HG03039 (cell line): Measurements from ENCODE around the gene SLC2A6.

Source experiments
- ATAC-seq: cut with Tn5 transposase; IDR thresholded peaks from one replicate; pipeline ENCODE4 v1.9.1; 2021; ENCODE audit warnings: mild to moderate bottlenecking, moderate library complexity; ENCODE audit not compliant: unreplicated experiment

SLC2A6 gene

DNA sequence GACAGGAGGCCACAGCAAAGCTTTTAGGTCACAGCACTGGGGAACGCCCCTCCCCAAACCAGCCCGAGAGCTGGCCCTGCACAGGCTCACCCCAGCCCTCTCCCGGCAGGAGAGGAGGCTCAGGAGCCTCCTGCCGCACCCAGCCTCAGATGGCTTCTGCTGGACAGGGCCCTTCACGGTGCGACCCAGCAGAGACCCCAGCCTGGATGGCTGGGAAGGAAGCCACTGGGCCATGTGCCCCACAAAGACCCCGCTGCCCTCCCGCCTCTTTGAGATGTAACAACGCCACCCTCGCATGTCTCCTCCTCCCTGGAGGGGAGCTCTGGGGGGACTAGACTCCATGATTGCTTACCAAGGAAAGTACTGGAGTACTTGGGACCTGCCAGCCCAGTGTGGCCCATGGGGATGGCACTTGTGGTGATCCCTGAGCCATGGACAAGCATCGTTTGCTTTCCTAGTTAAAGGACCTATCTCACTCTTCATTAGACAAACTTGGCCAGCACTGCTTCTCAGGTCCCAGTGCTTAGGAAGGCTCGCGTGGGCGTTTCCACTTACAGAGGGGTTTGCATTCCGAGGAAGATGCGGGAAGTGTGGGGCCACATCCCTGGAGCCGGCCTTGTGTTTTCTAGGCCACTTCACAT, 36.8 kb upstream of the SLC2A6 start:
- no peak for ATAC-seq

DNA sequence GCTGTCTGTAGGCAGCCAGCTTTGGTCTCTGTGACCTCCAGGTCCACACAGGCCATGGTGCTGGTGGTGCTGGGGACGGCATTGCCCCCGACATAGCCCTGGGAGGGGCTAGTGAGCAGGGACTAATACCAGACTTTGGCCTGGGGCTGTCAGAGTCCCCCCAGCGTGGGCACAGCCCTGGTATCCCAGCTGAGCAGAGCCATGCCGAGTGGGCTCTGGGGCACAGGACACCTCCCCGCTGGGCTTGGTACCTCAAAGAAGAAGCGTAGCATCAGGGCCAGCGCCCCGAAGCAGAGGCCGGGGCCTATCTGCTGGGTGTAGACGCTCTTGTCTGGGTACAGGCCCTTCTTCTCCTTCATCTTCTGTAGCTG, 36.3 kb upstream of the SLC2A6 start:
- no peak for ATAC-seq

DNA sequence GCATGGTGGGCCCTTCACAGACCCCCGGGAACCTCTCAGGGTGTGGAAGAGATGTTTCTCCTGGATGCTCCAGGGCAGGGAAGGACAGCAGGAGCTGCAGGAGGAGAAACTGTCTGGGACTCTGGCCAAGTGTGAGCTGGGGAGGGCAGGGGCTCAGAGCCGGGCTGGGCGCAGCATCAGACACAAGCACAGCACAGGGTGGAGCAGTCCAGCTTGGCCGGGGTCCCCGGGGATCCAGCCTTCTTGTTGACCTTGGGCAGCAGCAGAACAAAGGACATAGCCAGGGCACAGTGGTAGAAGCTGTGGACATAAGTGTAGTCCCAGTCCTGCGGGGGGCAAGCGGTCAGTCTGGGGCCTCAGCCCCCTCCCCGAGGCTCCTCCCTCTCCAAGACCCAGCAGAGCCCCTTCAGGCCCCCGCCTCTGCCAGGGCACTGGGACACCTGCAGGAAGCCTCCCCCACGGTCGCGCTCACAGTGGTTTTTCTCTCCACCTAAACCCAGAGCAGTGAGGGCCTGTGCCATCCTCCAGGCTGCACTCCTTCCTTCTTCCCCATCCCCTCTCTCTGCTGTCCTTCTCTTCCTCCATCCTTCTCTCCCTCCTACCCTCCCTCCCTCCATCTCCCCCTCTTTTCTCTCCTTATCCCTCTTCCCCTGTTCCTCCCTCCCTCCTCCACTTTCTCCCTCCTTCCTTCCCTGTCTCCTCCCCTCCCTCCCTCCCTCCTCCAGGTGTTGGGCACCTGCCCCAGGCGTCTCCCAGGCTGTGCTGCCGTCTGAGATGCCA, 35.8 kb upstream of the SLC2A6 start:
- ATAC-seq = no peak

DNA sequence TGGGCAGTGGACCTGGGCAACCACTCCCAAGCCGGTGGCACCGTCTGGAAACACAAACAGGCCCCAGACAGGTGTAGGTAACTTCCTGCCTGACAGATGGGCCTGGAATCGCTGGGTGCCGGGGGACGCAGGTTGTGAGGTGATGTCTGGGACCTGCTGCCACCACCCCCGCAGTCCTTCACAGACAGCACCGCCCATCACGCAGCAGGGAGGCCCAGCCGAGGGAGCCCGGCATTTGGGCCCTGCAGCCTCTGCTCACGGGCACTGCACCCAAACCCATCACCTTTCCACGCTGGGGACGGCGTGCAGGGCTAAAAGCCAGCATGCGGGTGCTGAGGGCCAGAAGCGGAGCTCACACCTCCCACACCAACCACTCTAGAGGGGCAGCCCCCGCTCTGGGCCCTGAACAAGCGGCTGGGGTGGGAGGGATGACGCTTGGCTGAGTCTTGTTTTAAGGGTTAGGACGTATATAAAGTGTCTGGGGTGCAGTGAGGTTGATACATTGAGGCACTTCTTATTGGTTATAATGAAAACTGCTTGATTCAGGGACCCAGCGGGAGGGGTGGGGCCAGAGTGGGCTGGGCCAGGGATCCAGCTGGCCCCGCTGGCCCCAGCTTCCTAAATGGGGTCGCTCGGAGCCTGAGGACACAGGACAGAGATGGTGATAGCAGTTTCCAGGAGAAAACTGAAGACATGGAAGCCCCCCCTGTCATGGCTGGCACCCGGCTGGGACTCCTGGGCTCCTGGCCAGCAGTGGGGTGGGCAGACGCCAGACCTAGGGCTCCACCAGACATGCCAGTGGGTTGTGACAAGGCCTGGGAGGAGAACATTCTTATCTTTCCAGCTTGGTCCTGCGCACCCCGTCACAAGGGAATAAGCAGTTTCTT, 34.6 kb upstream of the SLC2A6 start:
- no peak for ATAC-seq

DNA sequence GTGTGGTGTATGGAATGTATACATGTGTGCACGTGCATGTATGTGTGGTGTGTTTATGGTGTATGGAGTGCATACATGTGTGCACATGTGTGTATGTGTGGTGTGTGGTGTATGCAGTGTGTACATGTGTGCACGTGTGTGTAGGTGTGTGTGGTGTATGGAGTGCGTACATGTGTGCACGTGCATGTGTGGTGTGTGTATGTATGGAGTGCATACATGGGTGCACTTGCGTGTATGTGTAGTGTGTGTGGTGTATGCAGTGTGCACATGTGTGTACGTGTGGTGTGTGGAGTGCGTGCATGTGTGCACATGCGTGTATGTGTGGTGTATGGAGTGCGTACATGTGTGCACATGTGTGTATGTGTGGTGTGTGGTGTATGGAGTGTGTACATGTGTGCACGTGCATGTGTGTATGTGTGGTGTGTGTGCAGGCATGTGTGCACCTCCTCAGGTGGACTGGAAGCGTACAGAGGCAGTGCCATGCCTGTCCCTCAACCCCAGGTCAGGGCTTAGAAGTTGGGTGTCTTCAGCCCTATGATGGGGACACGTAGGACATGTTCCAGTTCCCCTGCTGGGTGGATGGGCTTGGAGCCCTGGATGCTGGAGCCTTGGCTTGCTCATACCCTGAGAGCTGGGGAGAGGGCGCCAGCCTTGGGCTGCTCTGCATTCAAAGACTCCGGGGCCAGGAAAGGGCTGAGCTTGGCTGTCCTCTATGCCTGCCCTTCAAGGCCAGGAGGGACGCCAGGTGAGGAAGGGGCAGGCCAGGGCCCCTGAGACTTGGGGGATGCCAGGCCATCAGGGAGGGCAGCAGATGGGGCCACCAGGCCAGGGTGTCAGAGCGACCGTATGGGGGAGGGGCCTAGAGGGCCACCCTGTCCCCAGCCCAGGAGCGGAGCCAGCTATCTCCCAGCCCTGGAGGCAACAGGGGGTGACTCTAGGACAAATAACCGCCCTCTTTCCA, 33.6 kb upstream of the SLC2A6 start:
- ATAC-seq = no peak

DNA sequence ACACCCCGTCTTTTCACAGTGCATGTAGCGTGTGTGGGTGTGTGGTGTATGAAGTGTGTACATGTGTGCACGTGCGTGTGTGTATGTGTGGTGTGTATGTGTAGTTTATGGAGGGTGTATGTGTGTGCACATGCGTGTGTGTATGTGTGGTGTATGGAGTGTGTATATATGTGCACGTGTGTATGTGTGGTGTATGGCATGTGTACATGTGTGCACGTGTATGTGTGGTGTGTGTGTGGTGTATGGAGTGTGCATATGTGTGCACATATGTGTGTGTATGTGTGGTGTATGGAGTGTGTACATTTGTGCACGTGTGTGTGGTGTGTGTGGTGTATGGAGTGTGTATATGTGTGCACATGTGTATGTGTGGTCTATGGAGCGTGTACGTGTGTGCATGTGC, 32.7 kb upstream of the SLC2A6 start:
- no peak for ATAC-seq

DNA sequence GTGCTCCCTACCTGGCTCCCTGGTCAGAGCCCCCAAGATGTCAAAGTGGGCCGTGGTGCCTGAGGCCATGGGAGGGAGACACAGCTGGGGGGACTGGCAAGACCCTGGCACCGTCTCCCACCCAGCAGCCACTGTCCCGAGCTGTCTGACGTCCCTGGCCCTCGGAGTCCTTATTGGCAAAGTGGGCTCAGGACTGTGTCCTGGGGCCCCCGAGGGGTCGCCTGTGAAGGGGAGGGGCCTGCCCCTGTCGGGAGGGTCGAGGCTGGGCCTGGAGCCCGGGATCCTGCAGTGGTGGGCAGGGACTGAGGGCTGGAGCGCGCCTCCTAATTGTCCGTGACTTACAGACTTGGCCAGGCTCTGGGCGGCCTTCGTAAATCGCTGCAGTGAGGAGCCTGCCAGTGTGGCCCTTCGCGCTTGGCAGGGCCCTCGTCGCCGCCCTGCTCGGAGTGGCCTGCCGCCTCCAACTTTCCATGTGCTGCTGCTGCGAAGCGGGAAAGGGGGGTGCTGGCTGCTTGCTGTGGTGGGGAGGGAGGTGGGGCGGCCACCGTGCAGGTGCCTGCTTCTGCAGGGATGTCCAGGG, 32.1 kb upstream of the SLC2A6 start:
- no peak for ATAC-seq

DNA sequence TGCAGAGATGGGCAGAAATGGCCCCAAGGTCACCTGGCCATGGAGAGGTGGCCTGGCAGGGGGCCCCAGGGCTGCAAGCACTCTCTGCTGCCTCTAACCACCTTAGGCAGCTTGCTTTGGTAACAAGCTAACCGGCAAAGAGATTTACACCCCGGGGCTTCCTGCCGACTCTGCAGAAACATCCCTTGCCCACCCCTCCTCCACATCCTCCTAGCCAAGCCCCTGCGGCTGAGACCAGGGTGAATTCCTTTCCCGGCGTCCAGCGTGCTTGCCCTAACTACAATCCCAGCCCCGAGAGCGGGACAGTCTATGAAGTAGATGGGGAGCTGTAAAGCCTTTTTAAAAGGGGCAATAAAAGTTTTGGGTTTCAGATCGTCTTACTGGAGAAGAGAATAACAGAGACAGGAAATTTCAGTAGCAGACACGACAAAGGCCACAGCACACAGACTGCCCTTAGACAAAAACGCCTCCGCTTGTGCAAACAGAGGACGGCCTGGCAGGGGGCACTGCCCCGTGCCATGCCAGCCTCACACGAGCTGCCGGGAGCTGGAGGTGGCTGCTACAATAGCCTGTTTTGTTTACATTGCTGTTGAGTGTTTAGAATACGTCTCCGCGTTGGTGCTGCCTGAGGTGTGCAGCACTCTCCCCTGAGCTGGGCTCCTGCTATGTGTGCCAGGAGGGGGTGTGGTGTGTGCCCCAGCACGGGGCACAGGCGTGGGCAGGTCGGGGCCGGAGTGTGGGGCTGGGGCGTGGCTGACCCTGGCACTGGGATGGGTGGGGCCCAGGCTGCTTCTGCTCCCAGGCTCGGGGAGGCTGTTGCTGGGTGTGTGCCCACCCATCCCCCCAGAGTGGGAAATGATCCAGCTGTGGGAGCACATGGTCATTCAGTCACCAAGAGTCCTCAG, 30.5 kb upstream of the SLC2A6 start:
- no peak for ATAC-seq

DNA sequence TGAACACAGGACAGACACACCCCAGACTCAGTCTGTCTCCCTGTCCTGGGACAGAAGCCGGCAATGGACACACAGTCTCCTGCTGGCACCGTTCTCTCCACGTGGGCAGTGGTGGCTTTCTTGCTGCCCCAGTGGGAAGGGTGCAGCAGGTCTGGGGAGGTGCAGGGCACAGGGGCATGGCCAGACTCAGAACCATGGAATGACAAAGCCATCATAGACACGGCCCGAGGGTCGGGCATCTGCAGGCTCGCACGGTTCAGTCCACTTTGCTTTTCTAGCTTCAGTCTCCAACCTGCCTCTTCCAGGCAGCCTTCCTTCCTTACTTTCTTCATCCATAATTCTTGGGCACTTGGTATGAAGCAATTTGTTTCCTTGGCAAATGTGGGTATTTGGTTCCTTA, 29.1 kb upstream of the SLC2A6 start:
- no peak for ATAC-seq

DNA sequence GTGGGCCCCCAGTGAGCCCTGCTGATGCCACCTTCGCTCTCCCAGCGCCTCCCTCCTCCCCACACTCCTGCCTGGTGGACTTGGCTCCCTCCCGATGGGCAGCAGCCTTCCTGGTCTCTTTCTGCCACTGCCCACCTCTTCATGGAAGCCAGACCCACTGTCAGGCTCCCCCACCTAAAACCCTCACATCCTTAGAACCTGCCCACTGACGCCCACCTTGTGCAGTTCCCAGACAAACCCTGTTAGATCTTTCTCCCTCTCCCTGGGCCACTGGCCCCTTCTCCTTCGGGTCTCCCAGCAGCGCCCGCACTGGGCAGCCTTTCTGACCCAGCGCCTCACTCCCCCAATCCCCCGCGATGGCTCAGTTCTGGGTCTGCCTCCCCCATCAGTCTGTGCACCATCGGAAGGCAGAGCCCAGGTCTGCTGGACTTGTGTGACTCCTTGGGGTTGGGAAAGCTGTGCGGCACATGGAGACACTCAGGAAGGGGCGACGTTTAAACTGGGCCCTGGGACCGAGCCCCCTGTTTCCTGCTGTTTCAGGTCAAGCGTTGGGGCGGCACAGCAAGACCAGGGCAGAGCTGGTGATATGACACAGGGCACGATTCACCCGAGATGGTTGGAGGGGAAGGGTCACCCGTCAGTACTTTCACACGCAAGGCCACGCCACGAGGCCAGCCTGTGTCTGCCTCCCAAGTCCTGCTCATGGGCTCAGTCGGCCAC, 28.5 kb upstream of the SLC2A6 start:
- no peak for ATAC-seq

DNA sequence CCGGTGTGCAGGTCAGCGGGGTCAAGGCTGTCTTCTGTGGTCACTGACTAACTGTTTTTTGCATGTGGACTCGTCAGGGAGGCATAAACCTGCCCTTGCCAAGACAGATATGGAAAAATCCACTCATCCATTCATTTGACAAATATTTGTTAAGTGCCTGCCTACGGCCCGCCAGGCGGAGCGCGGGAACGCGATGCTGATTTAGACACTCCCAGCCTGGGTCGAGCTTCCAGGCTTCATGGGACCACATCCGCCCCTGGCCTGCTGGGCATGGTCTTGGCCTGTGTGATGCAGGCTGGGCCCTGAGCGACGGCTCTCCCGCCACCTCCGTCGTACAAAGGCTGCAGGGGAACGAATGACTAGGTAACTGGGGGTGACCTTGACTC, 27.7 kb upstream of the SLC2A6 start:
- no peak for ATAC-seq

DNA sequence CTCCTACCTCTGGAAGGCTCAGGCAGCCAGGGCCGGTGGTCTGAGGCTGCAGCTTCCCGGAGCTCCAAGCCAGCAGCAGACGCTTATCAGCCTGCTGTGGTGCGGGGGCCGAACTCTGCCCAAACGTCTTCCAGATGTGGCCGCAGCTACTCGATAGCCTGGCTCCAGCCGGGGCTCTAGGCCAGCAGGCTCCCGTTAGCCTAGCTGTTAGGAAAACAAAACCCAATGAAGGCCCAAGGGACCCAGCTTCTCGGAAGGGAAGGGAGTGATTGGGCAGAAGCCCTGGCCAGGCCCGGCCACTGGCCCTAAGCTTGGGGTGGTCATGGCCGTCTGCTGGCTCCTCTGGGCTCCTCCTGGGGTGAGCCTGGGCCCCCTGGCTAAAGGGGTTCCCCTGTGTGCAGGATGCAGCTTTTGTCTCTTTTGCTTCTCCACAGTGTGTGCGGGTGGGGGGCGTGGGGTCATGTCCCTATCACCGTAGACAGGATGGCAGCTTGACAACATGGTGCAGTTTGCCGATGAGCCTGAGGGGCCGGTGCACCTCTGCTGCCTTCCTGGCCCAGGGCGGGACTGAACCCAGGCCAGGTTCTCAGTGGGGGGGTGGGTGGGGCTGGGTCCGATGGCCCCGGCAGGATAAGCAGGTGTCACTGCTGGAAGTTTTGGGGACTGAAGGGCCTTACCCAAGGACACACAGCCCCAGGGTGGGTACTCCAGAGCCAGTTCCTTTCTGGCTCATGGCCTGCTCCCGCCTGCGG, 27.2 kb upstream of the SLC2A6 start:
- no peak for ATAC-seq

DNA sequence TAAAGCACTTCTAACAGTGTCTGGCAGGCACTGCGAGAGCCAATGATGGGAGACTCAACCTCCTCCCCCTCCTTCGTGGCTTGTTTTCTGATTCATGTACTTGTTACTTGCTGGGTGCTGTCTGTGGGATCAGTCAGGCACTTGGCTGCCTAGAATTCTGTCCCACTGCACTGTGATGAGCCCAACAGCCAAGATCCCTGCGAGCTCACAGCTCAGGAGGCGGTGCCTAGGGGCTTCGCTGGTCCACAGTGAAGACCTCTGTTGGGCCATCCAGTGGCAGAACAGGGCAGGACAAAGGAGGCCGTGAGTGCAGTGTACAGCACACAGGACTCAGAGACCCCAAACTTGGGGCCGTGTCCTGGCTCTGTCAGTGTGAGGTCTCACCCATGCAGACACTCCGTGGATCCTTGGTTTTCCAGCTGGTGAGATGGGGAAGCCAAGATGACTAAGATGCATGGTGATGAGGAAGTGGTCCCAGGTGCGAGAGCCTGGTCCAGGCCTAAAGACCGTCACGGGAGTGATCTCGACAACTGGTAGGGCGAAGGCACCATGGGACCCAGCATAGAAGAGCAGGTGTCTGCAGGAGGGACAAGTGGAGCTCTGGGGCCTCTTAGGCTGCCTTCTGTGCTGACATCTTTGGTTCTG, 26.4 kb upstream of the SLC2A6 start:
- ATAC-seq = no peak

DNA sequence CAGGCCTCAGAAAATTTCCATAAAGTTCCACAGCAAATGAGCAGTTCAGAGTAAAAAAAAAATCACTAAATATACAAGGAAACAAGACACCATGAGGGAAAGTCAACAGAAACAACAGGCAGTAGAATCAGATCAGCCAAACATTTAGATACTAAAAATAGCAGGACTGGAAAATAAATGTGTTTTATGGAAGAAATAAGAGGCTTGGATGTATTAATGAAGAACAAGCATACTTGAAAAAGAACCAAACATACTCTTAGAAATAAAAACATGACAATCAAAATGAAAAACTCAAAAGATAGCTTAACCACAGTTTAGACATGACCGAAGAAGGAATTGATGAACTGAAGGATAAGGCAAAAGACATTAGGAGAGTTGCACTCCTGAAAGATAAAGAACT, 23.2 kb upstream of the SLC2A6 start:
- no peak for ATAC-seq

DNA sequence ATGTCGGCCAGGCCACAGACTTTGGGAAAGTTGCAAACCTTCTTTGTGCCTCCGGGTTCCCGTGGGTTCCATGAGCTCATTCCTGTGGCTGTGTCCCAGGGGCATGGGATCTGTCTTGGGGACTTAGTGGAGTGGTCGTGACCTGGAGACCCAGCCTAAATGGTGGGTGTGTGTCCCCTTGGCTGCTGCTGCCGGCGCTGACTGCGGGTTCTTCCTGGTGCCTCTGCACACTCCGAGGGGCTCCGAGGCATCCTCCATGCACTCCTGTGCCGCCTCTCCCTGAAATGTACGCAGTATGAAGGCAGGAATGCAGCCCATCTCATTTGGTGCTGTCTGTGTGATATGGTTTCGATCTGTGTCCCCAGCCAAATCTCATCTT, 21.0 kb upstream of the SLC2A6 start:
- ATAC-seq = no peak

DNA sequence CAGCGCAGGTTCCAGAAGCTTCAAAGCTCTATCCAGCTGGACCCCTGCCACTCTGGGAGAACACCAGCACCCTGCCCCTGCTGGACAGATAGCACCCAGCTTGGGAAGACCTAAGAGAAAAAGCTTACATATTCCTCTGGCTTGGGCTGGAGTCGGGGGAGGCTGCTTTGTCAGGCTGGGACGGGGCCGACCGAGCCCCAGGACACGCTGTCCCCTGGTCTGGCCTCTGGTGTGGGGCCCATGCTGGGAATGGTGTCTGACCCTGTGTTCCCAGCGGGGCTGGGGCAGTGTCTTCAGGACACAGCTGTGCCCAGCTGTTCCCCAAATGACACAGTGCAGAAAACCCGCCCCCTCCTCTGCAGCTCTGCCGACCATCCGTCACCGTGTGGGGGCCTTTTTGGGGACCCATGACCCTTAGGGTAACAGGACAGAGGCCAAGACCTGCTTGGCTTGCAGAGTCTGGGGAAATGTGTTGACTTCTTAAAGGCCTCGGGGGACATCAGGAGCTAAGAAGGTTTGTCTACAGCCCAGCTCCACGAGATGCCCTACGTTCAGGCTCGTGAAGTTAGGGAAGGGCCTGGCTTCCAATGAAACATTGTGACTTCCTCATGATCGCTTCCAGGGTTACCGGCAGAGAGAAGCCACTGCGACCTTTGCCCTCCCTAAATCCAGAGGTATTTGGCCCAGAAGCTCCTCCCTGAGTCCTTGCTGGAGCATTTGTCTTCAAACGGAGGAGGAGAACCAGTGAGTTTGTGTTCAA, 20.4 kb upstream of the SLC2A6 start:
- no peak for ATAC-seq
